Measurements from ENCODE around the gene GJA3. TPM values are rescaled to one million over a fixed set of nuclear protein-coding genes. Genes with fewer than 3 reads are reported as not detected.

GJA3 gene
- total RNA-seq, 4 donors from 2014 or later: 0.11 to 0.54 (median 0.41) TPM

DNA sequence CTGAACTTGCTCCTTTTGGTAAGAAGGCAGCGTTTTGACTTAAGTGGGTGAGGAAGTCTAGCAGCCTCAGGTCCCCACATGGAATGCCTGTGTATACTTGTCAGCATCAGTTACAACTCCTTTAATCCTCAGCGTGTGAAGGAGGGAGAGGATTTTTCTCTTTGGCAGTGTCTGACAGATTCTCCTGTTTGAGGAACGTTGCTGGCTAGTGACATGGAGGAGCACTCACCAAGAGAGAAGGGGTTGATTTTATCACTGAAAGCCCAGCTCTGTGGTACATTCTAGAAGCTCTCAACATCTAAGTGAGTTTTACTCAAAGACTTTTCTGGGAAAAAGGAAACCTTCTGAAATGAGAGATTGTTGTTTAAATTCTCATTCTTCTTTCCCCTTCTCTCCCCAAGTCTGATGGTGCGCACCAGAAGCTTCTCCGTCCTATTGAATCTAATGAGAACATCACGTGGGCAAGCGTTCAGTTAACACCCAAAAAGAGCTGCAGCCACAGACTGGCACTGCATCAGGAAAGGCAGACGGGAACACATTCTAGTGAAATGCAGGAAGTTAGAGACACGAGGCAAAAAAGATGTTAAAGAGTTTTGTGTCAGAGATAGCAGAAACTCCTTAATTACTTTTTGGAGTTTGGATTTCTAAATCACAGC, 58.2 kb downstream of the GJA3 start:
- no peak overlapping the region for H3K4me3 ChIP-seq (replicated peaks in 1 of 3)
- no peak overlapping the region for H3K27ac ChIP-seq
- peaks cover 0 to 5% of the 10 kb centered on the region in 2 donors for H3K4me1 ChIP-seq
- no peaks in the 10 kb centered on the region for H3K27me3 ChIP-seq
- no peaks in the 10 kb centered on the region for H3K36me3 ChIP-seq
- H3K9me3 ChIP-seq: no peaks in the 10 kb centered on the region
- TF ChIP-seq POLR2A (IDR thresholded peaks at IDR 0.05): no peak
- TF ChIP-seq, protein P1, sequence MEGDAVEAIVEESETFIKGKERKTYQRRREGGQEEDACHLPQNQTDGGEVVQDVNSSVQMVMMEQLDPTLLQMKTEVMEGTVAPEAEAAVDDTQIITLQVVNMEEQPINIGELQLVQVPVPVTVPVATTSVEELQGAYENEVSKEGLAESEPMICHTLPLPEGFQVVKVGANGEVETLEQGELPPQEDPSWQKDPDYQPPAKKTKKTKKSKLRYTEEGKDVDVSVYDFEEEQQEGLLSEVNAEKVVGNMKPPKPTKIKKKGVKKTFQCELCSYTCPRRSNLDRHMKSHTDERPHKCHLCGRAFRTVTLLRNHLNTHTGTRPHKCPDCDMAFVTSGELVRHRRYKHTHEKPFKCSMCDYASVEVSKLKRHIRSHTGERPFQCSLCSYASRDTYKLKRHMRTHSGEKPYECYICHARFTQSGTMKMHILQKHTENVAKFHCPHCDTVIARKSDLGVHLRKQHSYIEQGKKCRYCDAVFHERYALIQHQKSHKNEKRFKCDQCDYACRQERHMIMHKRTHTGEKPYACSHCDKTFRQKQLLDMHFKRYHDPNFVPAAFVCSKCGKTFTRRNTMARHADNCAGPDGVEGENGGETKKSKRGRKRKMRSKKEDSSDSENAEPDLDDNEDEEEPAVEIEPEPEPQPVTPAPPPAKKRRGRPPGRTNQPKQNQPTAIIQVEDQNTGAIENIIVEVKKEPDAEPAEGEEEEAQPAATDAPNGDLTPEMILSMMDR (IDR thresholded peaks at IDR 0.05): no peak
- intact Hi-C loops (cut with DNase I): no loop called here
- 53 to 55% methylated on average over 9 of the region's 9 CpGs for WGBS, 2 donors
- DNase-seq: no peak

DNA sequence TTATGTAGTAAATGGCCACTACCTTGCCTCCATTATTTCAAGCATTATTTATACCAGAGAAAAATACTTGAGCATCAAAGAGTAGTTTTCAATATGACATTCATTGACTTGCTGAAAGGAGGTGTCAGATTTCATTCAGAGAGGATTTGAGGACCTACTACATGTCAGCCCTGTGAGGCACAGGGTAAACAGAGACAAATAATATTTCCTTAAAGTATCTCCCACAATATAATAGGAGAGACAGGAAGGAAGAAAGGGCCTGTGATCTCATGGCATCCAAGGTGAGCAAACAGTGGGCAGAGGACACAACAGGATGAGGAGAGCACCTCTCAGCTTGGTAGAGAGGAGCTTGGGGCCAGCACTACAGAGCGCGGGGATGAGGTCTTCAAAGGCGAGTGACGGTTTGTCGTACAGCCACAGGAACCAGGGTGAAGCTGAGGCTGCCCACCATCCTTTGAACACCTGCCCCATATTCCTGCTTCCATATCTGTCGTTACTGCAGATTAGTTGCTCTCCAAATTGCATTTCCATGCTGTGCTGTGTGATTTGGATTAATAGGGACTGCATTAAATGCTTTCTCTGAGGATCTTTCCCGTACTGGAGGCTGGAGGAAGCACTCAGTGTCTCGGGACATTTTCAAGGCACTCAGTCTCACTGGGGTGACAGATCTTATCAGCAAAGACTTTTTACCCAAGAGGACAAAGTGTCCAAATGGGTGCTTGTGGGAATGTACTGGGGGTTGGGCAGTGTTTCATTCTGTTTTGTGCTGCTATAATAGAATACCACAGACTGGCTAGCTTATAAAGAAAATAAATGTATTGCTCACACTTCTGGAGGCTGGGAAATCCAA, 59.2 kb downstream of the GJA3 start:
- WGBS, 2 donors: 50% methylated on average over 8 of the region's 8 CpGs

DNA sequence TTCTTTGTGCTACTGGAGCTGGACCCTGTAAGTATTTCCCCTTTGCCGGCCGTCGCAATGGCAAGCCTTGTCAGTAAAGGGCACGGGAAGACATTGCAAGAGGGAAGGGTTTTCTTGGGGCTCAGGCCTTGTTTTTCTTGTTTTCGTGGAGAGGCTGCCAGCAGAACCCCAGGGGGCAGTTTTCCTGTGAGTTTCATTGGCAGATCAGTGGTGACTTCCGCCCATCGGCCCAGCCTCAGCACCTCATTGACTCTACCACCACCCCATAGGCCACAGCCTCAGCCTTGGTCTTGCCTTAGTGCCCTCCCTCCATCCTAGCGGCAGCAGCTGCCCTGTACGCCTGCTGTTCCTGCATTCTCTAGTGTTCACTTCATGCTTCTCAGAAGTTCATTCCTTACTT, 61.5 kb downstream of the GJA3 start:
- Histone ChIP-seq H3K9me3 (no peaks in the 10 kb centered on the region), H3K4me3 (replicated peaks in 1 of 3) (no peak overlapping the region), H3K4me1 (peaks cover 3 to 10% of the 10 kb centered on the region in 2 donors), H3K27me3 (no peaks in the 10 kb centered on the region), H3K27ac (no peak overlapping the region), H3K36me3 (no peaks in the 10 kb centered on the region)
- DNase-seq: no peak
- 66 to 72% methylated on average over 9 of the region's 9 CpGs for WGBS, 2 donors
- TF ChIP-seq, protein P1 (IDR thresholded peaks at IDR 0.05): no peak
- TF ChIP-seq POLR2A (IDR thresholded peaks at IDR 0.05): no peak
- intact Hi-C loops (cut with DNase I): no loop called here

More for the DNA sequence above, 59.2 kb downstream of the GJA3 start:
- Histone ChIP-seq H3K9me3 (no peaks in the 10 kb centered on the region), H3K36me3 (no peaks in the 10 kb centered on the region), H3K27me3 (no peaks in the 10 kb centered on the region), H3K27ac (no peak overlapping the region), H3K4me3 (replicated peaks in 1 of 3) (no peak overlapping the region), H3K4me1 (no peaks in the 10 kb centered on the region)
- intact Hi-C loops (cut with DNase I): no loop called here
- DNase-seq: no peak
- TF ChIP-seq POLR2A (IDR thresholded peaks at IDR 0.05): no peak
- TF ChIP-seq, protein P1 (IDR thresholded peaks at IDR 0.05): no peak

DNA sequence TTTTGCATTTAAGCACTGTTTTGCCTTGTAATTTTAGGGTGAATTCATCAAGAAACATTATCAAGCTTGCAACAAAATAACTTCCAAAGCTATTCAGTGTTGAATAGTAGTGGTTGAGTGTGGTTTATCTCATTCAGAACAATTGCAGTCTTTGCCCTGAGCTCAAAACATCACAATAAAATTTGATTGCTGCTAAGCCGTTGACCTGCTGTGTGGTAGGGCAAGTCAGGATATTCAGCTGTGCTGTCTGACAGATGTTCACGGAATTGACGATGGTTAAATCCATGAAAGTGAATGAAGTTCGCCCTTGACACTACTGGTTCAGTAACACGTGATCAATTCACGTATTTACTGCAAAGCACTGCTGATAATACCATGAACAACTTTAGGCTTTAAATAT, 66.9 kb downstream of the GJA3 start:
- peaks cover 8 to 10% of the 10 kb centered on the region in 2 donors for H3K4me1 ChIP-seq
- TF ChIP-seq, protein P1 (IDR thresholded peaks at IDR 0.05): no peak
- TF ChIP-seq POLR2A (IDR thresholded peaks at IDR 0.05): no peak
- no peaks in the 10 kb centered on the region for H3K36me3 ChIP-seq
- no peak overlapping the region for H3K4me3 ChIP-seq (replicated peaks in 1 of 3)
- 79 to 84% methylated on average over 6 of the region's 6 CpGs for WGBS, 2 donors
- H3K27me3 ChIP-seq: no peaks in the 10 kb centered on the region
- DNase-seq: no peak
- intact Hi-C loops (cut with DNase I): no loop called here
- no peaks in the 10 kb centered on the region for H3K9me3 ChIP-seq
- H3K27ac ChIP-seq: no peak overlapping the region

DNA sequence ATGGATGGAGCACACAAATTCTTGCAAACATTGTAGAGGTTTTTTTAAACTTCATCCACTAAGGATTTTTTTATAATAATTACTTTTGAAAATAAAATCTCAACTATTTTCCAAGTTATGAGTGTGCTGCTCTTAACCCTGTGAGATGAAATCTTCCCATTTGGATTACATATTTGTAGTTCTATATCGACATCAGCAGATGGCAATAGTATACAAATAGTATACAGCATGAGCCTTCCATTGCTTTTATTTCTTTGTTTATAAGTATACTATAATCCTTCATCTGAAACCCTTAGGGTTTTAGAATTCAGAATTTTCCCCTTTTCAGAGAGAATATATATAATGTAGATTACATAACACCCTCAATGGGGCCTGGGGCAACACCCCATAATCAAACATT, 70.5 kb downstream of the GJA3 start:
- H3K4me1 ChIP-seq: peaks cover 8 to 10% of the 10 kb centered on the region in 2 donors
- H3K27me3 ChIP-seq: no peaks in the 10 kb centered on the region
- no peak overlapping the region for H3K4me3 ChIP-seq (replicated peaks in 1 of 3)
- 88 to 89% methylated on average over 1 of the region's 1 CpG for WGBS, 2 donors
- no peak overlapping the region for H3K27ac ChIP-seq
- no peaks in the 10 kb centered on the region for H3K9me3 ChIP-seq
- intact Hi-C loops (cut with DNase I): no loop called here
- no peak for DNase-seq
- TF ChIP-seq POLR2A (IDR thresholded peaks at IDR 0.05): no peak
- TF ChIP-seq, protein P1 (IDR thresholded peaks at IDR 0.05): no peak
- no peaks in the 10 kb centered on the region for H3K36me3 ChIP-seq
